Chondrocyte (in vitro differentiated cells): ENCODE measurements around the gene GRAMD1B. TPM values are rescaled to one million over a fixed set of nuclear protein-coding genes. Genes with fewer than 3 reads are reported as not detected.

ENCODE experiments used
- DNase-seq: peaks from one replicate; pipeline ENCODE4 v3.0.0; 2021; ENCODE audit warnings: mixed read lengths, low spot score
- H3K27ac Mint-ChIP-seq: one replicate; pipeline ENCODE4 v1.8.0; 2021; ENCODE audit warnings: mild to moderate bottlenecking, moderate library complexity, mixed read lengths; ENCODE audit not compliant: unreplicated experiment
- H3K27me3 Mint-ChIP-seq: 2 replicates; pipeline ENCODE4 v1.8.0; 2021; ENCODE audit warnings: low read depth, mixed read lengths
- H3K36me3 Mint-ChIP-seq: 2 replicates; pipeline ENCODE4 v1.8.0; 2021; ENCODE audit warnings: low read depth, mixed read lengths
- H3K4me1 Mint-ChIP-seq: 2 replicates; pipeline ENCODE4 v1.8.0; 2021; ENCODE audit warnings: low read depth, mild to moderate bottlenecking, mixed read lengths
- H3K4me3 Mint-ChIP-seq: one replicate; pipeline ENCODE4 v1.8.0; 2021; ENCODE audit warnings: mild to moderate bottlenecking, moderate library complexity, mixed read lengths; ENCODE audit not compliant: unreplicated experiment
- H3K9me3 Mint-ChIP-seq: 2 replicates; pipeline ENCODE4 v1.8.0; 2021; ENCODE audit warnings: low read depth, mixed read lengths
- CTCF ChIP-seq: fragments of 200-600 bp; sonication (generic); IDR thresholded peaks from 2 replicates; pipeline ENCODE4 v1.5.0; 2021; ENCODE audit warnings: antibody characterized with exemption, mild to moderate bottlenecking, moderate library complexity
- total RNA-seq: library from RNA; stranded (reverse); gene quantifications from 3 replicates; pipeline ENCODE4 v1.2.1, GENCODE V29; 2021

GRAMD1B gene
- total RNA-seq, 1 donor from 2014 or later, result 0.99 TPM

- peaks cover 4% of the 10 kb centered on the region for H3K27me3 Mint-ChIP-seq
- H3K27ac Mint-ChIP-seq, result no peak overlapping the region
- no peak overlapping the region for H3K4me3 Mint-ChIP-seq
- H3K36me3 Mint-ChIP-seq, result no peaks in the 10 kb centered on the region
- TF ChIP-seq CTCF, result no peak
- no peaks in the 10 kb centered on the region for H3K9me3 Mint-ChIP-seq
- DNase-seq, result no peak
- H3K4me1 Mint-ChIP-seq, result peaks cover 7% of the 10 kb centered on the region
These were observed 157.5 kb downstream of the GRAMD1B start for GRCh38 chr11:123587559-123587958.

- Mint-ChIP-seq H3K9me3 (no peaks in the 10 kb centered on the region), H3K36me3 (no peaks in the 10 kb centered on the region), H3K27me3 (peaks cover 4% of the 10 kb centered on the region), H3K27ac (no peak overlapping the region), H3K4me3 (no peak overlapping the region), H3K4me1 (peaks cover 7% of the 10 kb centered on the region)
- DNase-seq, result no peak
- TF ChIP-seq CTCF, result no peak
These were observed 158.2 kb downstream of the GRAMD1B start for GRCh38 chr11:123588117-123588863.

- Mint-ChIP-seq H3K9me3 (no peaks in the 10 kb centered on the region), H3K4me1 (peaks cover 7% of the 10 kb centered on the region), H3K27ac (no peak overlapping the region), H3K4me3 (no peak overlapping the region), H3K27me3 (peaks cover 4% of the 10 kb centered on the region), H3K36me3 (no peaks in the 10 kb centered on the region)
- no peak for DNase-seq
- TF ChIP-seq CTCF, result no peak
These were observed 158.8 kb downstream of the GRAMD1B start for GRCh38 chr11:123588864-123589262.

GRCh38 chr11:123590296-123590912 lies 160.3 kb downstream of the GRAMD1B start:
- Mint-ChIP-seq H3K36me3 (no peaks in the 10 kb centered on the region), H3K4me1 (peaks cover 7% of the 10 kb centered on the region), H3K4me3 (no peak overlapping the region), H3K27ac (no peak overlapping the region), H3K27me3 (peaks cover 4% of the 10 kb centered on the region), H3K9me3 (no peaks in the 10 kb centered on the region)
- no peak for DNase-seq
- no peak for TF ChIP-seq CTCF

GRCh38 chr11:123593570-123593969 lies 163.5 kb downstream of the GRAMD1B start:
- Mint-ChIP-seq H3K4me3 (no peak overlapping the region), H3K36me3 (peaks cover 2% of the 10 kb centered on the region), H3K4me1 (peaks cover 7% of the 10 kb centered on the region), H3K27ac (no peak overlapping the region), H3K9me3 (no peaks in the 10 kb centered on the region), H3K27me3 (no peaks in the 10 kb centered on the region)
- no peak for DNase-seq
- no peak for TF ChIP-seq CTCF
